Germinal center (tissue), 1 donor: ENCODE results near the gene DMBT1.

Experiments used
- DNase-seq: peaks from one replicate; pipeline ENCODE4 v3.0.0; 2012; ENCODE audit warnings: mixed read lengths, low spot score

Gene DMBT1

DNA sequence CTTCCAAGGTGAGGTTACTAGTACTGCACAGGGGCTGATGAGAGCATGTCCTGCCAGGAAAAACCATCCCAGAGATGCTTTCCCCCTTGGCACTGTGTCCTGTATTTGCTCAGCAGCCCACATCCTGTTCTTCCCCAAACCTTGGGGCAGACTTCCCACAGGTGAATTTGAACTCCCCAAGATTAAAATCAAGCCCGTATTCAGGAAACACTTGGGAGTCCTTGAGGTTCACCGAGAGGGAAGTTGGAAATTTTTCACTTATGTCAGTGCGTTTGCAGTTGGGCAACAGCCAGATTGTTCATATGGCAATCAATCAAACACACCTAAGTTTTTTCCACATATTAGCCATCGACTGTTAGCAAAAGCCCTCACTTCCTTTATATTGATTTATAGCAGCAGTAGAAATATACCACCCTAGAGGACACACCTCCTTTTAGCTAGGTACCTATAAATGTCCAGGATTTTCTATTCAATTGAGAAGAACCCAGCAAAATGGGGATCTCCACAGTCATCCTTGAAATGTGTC is at the start of gene DMBT1:
TSS of gene DMBT1 (plus strand) at position 476 of the 526 bp plus-strand sequence. CDS start at position 493, 17 bp downstream.
- no peak for DNase-seq

DNA sequence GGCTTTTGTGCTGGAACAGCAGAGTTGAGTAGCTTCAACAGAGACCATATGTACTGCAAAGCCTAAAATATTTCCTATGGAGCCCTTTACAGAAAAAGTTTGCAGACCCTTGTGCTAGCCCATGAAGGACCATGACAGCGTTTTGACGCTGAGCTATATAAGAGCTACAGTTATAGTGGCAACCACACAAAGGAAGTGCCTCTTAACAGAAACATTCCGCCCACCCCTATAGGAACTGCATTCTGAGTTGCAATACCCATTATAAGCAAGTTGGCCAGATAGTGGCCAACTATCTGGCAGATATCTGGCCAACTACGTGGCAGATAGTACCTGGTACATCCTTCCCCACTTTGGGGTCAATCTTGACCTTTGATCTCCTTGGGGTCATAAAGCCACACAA is 47.5 kb upstream of the DMBT1 start:
- DNase-seq = no peak

DNA sequence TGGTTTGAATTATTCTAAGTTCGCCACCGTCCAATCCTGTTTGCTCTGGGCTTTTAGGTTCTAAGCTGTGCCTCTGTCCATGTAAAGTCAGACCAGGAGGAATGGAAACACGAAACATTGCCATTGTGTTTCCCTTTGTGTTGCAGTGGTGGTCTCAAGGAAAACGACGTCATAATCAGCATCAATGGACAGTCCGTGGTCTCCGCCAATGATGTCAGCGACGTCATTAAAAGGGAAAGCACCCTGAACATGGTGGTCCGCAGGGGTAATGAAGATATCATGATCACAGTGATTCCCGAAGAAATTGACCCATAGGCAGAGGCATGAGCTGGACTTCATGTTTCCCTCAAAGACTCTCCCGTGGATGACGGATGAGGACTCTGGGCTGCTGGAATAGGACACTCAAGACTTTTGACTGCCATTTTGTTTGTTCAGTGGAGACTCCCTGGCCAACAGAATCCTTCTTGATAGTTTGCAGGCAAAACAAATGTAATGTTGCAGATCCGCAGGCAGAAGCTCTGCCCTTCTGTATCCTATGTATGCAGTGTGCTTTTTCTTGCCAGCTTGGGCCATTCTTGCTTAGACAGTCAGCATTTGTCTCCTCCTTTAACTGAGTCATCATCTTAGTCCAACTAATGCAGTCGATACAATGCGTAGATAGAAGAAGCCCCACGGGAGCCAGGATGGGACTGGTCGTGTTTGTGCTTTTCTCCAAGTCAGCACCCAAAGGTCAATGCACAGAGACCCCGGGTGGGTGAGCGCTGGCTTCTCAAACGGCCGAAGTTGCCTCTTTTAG is 46.3 kb upstream of the DMBT1 start:
- no peak for DNase-seq

DNA sequence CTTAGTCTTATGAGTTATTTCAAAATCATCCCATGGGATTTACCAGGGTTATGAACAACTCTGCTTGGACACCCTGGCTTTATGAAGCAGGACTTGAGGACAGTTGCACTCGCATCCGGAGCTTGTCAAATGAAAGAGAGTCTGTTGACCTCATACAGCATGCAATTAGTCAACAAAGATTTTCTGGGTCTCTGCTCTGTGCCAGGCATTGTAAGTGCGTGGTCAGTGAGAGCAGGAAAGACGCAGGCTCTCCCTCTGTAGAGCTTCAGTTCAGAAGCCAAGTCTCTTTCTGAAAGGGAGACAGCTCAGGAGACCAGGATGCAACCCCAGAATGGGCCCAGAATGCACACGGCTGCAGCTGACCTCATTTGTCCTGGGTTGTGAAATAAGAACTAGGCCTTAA is 45.5 kb upstream of the DMBT1 start:
- DNase-seq = no peak

DNA sequence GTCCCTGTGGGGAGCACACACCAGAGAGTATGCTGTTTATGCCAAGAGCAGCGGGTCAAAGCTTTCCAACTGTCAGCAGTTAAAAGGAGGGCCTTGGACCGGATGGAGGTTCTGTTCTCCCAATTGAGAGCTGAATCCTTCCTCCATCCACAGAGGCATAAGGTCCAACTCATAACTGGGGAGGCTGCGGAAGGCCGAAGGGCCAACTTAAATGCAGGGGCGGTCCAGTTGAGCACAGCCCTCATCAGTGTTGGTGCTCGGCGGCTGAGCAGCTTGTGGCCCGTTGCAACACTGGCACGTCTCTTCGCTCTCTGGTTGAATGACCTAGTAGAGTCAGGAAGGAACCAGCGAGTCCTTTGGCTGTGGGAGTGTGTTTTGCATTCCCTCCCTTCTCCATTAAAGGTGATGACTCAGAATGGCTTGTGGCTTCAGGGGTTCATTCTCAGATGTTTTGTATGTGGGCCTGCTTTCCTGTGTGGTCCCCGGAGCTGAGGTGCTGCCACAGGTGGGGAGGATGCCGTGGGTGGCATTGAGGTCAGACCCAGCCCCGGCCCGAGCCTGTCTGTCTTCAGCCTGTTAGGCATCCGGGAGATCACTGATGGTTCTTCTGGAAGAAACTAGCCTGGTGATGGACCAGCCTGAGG is 44.8 kb upstream of the DMBT1 start:
- no peak for DNase-seq

DNA sequence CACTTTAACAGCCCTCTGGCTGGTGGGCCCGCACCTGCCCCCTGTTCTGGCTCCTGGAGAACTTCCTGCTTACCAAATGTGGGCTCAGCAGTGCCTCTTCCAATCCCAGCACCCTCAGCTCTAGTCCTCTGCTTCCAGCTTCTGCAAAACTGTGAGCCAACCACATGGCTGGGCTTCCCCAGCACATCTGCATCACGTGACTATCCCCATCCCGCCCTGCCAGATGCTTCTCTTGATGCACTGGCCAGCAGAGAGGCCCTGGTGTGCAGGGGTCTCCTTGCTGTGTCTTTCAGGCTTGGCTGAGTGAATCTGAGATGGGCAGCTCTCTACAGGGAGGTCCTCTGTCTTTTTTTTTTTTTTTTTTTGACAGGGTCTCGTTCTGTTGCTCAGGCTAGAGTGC is 43.8 kb upstream of the DMBT1 start:
- no peak for DNase-seq

DNA sequence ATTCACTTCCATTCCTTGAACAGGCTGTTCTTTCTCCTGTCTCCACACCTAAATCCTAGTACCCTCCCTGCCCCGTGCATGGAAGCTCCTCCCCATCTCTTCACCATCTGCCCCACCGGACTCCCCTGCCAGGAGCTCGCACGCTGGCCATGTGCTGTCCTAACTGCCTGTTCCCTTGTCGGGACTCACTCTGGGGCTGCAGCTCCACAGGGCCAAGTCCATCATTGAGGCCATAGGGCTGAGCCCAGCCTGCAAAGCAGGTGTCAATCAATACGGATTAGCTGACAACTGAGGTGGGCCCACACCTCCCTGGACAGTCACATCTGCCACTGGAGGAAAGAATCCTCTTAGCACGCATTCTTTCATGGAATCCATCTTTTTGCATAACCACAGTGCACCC is 41.4 kb upstream of the DMBT1 start:
- no peak for DNase-seq

DNA sequence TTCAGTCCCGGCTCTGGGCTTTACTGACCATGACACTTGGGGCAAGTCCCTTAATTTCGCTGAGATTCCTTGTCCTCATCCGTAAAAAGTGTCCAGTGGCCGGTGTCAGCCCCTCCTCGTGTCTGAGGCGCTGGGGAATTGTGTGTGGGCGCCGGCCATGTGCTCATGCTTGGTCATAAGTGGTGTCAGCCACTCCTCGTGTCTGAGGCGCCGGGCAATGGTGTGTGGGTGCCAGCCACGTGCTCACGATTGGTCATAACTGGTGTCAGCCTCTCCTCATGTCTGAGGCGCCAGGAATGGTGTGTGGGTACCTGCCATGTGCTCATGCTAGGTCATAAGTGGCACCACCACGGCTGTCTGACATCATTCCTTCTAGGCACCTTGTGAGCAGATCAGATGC is 40.7 kb upstream of the DMBT1 start:
- DNase-seq = no peak

DNA sequence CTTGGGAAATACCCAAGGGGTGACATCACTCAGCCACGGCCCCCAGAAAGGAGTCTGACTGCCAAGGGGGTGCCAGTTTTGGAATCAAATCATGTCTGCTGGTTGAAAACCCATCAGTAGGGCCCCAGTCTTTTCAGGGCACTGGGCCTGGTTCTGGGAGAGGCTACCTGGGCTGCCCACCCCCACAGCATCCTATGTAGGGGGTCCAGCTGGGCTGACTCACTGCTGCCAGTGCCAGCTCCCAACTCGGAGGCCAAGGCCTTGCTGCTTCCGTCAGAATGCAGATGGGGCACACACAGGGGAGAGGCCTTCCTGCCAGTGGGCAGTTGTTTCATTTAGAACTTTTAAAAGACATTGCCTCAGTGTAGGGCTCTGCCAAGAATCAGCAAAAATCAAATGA is 39.5 kb upstream of the DMBT1 start:
- DNase-seq = no peak

DNA sequence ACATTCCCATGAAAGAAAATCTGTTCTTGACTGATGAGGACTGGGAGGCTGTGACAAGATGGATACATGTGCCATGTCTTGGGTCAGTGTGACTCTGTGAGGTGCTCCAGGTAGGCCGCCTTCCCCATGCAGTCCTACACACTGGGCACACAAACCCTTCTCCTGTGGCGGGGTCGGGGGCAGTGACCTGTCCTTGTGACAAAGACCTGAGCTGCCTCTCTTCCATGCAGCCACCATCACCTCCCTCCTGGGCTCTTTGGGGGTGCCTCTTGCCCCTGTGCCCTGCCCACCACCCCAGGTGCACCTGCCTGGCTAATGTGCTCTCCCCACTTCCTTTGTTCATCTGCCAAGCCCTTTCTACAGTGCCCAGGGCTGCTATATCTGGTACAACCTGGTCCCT is 35.7 kb upstream of the DMBT1 start:
- DNase-seq = no peak

DNA sequence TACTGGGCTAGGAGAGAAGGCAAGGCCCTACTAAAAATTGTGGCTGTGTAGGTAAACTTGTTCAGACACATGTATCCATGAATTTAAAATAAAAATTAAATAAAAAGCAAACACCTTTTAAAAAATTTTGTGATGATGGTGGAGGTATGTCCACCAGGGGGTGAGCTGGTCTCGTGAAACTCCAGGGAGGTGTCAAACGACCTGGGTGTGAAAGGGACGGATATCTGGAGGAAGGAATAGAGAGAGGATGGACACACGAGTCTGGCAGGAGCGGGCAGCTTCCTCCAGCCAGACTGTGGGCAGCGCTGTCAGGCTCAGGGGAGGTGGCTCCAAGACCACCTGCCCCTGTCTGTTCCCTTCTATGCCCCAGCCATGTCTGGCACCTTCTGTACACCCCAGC is 34.8 kb upstream of the DMBT1 start:
- no peak for DNase-seq

DNA sequence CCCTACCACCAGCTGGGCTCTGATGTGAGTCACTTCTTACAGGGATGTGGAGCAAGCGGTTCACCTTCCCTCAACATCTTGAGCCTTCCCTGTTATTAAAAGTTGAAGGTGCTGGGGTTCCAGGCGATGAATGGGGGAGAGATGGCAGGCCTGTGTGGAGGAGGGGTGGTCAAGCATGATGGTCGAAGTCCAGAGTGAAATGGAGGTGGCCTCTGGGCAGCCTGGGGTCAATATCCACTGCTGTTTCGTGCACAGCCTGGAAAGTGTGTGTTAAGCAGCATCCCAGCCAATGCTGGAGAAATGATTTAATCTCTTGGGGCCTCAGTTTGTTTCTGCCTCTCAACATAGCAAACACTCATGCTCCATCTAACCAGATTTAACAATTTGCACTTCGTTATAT is 33.7 kb upstream of the DMBT1 start:
- DNase-seq = no peak

DNA sequence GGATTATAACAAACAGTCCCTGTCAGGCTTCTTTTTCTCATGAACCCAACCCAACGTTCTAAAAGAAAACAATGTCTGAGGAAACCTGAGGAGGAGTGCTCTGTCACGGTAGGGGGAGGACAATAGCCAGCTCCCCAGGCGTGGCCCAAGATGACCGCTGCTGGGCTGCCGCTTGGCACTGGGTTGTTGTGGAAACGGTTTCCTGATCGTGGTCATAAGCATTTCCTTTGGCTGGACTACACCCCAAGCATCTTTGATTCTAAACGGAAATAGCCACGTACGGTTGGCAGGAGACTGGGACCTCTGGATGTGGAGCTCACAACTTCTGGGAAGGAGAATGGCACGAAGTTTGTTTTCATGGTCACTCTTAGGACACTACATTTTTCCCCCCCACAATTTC is 30.4 kb upstream of the DMBT1 start:
- DNase-seq = no peak

DNA sequence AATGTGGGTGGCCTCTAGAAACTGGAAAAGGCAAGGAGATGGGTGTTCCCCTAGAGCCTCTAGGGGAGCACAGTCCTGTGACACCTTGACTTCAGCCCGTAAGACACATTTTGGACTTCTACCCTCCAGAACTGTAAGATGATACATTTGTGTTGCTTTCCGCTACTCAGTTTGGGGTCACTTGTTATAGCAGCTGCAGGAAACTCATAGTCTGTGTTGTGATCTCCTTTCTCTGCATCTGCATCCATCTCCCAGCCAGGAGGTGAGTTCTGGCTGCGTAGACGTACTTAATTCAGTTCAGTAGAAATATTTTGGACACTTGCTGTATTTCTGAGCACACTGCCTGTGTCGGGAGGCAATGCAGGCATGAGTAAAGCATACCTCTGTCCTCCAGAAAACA is 29.3 kb upstream of the DMBT1 start:
- DNase-seq = no peak

DNA sequence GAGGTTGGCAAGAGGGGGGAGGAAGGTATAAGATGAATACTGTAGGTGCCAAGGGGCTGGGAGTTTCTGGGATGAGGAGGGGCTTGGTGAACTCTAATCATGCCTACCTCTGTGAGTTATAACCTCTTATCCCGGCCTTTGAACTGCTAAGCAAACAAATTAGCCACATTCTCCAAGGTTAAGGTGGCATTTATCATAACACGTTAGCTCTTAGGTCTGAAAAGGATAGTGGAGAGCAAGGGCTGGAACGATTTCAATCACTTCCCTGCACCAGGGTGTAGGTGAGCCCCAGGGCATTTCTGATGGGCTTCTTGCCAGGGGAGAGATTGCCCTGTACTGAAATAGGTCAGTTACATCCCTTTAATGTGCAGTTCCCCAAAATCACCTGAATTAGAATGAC is 28.6 kb upstream of the DMBT1 start:
- DNase-seq = no peak

DNA sequence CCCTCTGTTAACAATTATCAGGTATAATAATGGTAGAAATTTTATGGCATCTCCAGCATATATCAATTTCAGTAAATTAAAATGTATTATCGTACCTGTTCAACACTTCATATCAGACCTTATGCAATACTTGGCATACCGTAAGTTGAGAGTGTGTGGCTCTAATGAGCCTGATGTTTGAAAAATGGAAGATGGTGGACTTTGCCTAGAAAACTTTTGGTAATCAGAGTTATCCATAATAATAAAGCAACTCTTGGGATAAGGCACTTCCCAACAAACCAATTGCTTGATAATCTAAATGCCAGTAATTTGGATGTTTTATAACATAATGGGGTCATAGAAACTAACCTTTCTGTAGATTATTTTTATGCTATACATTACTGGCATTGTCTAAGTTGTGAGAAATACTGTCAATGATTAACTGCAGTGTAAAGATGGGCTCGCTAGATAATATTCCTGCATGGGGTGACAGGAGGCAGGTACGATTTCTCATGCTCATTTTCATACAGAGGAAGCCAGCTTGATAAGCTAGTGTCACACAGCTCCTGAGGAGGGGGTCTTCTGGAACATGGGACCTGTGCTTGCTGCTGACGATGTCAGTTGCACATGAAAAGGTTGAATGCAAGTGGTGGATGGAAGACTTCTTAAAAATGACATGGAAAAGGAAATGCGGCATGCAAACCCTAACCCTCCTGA is 27.8 kb upstream of the DMBT1 start:
- DNase-seq = no peak

DNA sequence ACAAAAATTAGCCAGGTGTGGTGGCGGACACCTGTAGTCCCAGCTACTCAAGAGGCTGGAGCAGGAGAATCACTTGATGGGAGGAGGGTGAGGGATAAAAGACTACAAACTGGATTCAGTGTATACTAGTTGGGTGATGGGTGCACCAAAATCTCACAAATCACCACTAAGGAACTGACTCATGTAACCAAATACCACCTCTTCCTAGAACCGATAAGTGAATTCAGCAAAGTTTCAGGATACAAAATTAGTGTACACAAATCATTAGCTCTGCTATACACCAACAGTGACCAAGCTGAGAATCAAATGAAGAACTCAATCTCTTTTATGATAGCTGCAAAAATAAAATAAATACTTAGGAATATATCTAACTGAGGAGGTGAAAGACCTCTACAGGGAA is 23.0 kb upstream of the DMBT1 start:
- no peak for DNase-seq

DNA sequence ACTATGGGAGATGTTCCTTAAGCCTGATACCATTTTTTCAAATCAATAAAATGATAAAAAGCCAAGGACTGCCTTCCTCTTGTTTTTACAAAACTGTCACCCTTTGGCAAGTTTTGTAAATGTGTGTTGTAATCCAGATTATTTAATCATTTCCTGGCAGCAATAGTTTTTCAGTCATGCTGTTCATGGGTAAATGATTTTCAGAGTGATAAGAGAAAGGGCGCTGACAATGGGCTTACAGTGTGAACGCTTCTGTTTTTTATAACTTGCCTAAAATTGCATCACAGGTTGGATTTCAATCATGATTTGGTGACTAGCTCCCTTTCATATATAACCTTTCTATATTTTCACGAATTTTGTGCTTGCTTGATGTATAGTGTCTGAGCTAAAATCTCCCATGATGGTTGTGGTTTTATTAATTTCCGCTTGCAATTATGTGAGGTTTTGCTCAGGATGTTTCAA is 19.0 kb upstream of the DMBT1 start:
- no peak for DNase-seq

DNA sequence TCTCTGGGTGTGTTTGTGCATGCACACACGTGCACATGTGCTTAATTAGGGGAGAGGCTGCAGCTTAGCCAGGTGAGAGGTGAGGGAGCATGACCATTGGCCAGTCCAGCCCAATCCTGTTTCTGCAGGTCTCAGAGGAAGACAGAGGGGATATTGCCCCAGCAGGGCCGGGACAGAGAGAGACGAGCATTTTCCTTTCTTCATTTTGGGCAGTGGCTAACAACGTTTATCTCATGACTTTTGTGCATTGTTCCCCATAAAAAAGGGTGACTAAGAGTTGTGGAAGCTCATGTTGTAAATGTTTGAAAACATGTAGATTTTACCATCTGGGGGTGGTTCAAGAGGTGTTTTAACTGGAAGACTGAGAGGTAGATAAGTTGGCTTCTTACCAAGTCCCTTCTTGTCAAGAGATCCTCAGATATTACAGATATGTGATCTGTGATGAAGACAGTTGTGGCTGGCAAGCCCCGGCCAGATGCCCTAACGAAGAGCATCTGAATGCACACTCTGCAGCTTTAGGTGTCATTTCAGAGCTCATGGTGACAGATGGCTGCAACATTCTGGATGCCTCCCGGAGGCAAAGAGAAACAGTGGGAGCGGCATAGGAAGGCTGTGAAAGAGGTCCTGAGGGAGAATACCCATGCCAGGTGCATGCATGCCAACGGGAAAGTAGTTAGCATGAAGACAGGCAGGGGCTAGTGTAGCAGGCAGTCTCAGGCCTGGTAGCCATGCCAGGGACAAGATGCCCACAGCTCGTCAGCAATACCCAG is 16.7 kb upstream of the DMBT1 start:
- no peak for DNase-seq

DNA sequence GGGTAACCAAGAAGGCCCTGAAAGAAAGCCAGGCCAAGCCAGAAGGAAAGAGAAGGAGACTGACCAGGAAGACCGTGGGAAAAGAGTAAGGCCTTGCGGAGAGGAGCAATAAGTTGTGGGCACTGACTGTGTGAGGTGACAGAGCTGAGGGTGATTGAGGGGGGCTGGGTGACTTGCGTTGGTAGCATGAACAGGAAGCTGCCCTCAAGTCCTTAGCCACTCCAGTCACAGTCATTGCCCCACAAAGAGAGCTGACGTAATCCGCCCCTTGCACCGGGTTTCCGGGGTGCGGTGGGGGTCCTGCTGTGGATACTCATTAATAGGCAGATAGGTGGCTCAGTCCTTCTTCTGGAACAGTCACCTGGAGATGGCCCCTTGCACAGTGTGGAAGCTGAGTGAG is 16.1 kb upstream of the DMBT1 start:
- no peak for DNase-seq

DNA sequence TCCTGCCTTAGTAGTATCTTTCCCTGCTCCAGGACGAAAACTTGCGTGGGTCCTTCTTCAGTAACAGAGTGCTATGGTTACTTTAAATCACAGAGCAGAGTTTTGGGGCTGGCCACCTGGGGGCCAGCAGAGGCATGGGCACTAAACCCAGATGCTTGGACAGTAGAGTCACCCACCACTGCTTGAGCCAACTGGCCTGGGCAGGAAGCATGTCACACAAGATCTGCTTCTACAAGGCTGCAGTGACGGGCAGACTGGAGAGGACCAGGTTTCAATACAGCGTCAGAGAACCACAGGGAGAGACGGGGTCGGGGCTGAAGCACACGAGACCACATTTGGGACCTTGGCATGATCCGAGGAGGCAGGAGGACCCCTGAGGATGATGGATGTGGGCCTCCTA is 14.3 kb upstream of the DMBT1 start:
- no peak for DNase-seq

DNA sequence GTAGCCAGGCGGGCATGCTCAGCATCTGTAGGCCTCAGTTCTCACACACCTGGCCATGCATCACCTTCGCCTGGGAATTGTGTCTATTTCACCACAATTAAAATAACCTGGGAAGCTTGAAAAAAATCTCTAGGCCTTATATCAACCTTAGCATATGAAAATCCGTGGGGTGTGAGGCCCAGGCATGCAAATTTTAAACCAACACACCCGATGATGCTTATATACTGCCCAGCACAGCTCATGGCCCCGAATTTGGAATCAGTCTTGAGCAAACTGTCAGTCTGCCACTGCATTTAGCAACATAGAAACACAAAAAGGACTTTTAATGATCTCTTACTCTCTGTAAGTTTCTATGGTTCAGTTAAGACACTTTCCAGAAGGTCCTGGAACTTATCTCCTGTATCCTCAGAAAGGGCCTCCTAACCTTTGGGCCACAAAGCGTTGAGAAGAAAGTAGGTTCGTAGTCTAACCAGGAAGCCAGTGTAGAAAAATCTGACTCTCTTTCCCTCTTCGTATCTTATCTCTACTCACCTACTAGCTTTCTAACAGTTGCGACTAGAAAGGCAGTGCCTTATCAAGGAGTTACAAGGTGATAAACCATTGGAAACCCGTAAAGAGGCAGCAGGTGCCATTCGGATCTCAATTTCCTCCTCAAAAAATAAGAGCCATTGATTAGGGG is 12.0 kb upstream of the DMBT1 start:
- DNase-seq = no peak
